ENCODE results near the gene DGUOK. TPM values are rescaled to one million over a fixed set of nuclear protein-coding genes. Genes with fewer than 3 reads are reported as not detected.

Gene DGUOK
- total and polyA plus RNA-seq, 2 experiments from 2014 or later, result 68.4 to 287 TPM

DNA sequence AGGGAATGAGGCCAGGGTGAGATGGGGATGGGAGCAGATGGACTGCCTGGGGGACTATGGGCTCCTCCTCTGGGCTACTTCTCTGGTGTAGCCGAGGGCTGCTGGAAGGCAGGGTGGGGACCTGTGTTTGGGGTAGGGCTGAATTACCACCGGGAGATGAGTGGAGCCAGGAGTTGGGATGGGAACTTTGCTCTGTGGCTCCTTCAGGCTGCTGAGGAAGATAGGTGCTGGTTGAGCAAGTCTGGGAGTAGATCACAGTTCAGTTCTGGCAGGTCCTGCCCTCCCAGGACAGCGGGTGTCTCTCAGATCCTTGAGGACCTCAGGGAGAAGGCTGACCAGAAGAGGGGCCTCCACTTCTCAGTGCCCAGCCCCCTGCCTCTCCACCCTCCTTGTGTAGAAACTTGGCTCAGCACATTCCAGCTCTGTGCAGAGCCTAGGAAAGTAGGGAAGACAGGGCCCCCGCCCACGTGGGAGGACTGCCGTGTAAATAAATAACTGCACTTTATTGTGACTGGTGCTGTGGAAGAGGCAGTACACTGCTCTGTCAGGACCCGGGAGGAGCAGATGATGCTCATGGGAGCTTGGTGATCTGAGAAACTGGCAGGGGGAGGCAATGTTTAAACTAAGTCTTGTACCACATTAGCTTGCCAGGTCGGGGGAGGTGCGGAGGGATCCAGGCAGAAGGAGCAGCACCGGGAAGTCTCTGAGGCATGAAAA, 73.4 kb downstream of the DGUOK start:
- H3K4me3 ChIP-seq, result peak overlapping the region; percentile 20; the same call in 1 of the 2 replicates
- H3K27me3 ChIP-seq (ENCODE audit: insufficient read depth), result no peaks in the 10 kb centered on the region
- Mint-ChIP-seq H3K4me3 (peak overlapping the region; percentile 20; the same call in 1 of the 3 replicates), H3K27ac (0 out of 2 replicates have a peak overlapping the region, but pooled peaks have one; percentile 14), H3K36me3 (ENCODE audit: low read depth) (no peaks in the 10 kb centered on the region; the same call in 2 of the 3 replicates), H3K27me3 (ENCODE audit: insufficient read depth, low read depth, poor library complexity) (peaks cover 21% of the 10 kb centered on the region), H3K9me3 (no peaks in the 10 kb centered on the region), H3K4me1 (peaks cover 72% of the 10 kb centered on the region)
- peaks cover 51% of the 10 kb centered on the region for H3K4me1 ChIP-seq (ENCODE audit: insufficient read depth)
- H3F3A ChIP-seq (replicated peaks; ENCODE audit: low read depth), result no peaks in the 10 kb centered on the region
- no peak overlapping the region for H2AFZ ChIP-seq
- peak overlapping the region; percentile 55 for H3K4me2 ChIP-seq
- H4K20me1 ChIP-seq (replicated peaks; ENCODE audit: insufficient read depth), result peaks cover 33% of the 10 kb centered on the region
- no peaks in the 10 kb centered on the region; the same call in 1 of the 2 replicates for H3K36me3 ChIP-seq (ENCODE audit: insufficient read depth)
- peaks cover 72% of the 10 kb centered on the region for H3K79me2 ChIP-seq (replicated peaks; ENCODE audit: insufficient read depth)
- TF ChIP-seq ZNF331 (CRISPR knock-in tag; IDR thresholded peaks at IDR 0.05; ENCODE audit: low read depth) (no peak), JUNB (IDR thresholded peaks at IDR 0.05; ENCODE audit: unreplicated experiment) (no peak), NANOG (IDR thresholded peaks at IDR 0.05; ENCODE audit: borderline replicate concordance) (no peak), EZH2 (IDR thresholded peaks at IDR 0.05; ENCODE audit: low read depth, unreplicated experiment) (no peak), POLR2AphosphoS5 (IDR thresholded peaks at IDR 0.05; ENCODE audit: low read depth) (no peak), CREB1 (CRISPR knock-in tag; IDR thresholded peaks at IDR 0.05; ENCODE audit: low read depth) (no peak), ZNF114 (CRISPR knock-in tag; IDR thresholded peaks at IDR 0.05) (no peak), EZH2phosphoT487 (IDR thresholded peaks at IDR 0.05; ENCODE audit: unreplicated experiment) (no peak), STAT1 (IDR thresholded peaks at IDR 0.05; ENCODE audit: unreplicated experiment) (no peak)
- TF ChIP-seq, protein P1, sequence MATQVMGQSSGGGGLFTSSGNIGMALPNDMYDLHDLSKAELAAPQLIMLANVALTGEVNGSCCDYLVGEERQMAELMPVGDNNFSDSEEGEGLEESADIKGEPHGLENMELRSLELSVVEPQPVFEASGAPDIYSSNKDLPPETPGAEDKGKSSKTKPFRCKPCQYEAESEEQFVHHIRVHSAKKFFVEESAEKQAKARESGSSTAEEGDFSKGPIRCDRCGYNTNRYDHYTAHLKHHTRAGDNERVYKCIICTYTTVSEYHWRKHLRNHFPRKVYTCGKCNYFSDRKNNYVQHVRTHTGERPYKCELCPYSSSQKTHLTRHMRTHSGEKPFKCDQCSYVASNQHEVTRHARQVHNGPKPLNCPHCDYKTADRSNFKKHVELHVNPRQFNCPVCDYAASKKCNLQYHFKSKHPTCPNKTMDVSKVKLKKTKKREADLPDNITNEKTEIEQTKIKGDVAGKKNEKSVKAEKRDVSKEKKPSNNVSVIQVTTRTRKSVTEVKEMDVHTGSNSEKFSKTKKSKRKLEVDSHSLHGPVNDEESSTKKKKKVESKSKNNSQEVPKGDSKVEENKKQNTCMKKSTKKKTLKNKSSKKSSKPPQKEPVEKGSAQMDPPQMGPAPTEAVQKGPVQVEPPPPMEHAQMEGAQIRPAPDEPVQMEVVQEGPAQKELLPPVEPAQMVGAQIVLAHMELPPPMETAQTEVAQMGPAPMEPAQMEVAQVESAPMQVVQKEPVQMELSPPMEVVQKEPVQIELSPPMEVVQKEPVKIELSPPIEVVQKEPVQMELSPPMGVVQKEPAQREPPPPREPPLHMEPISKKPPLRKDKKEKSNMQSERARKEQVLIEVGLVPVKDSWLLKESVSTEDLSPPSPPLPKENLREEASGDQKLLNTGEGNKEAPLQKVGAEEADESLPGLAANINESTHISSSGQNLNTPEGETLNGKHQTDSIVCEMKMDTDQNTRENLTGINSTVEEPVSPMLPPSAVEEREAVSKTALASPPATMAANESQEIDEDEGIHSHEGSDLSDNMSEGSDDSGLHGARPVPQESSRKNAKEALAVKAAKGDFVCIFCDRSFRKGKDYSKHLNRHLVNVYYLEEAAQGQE (IDR thresholded peaks at IDR 0.05; ENCODE audit: unreplicated experiment), result no peak
- TF ChIP-seq, protein P2, sequence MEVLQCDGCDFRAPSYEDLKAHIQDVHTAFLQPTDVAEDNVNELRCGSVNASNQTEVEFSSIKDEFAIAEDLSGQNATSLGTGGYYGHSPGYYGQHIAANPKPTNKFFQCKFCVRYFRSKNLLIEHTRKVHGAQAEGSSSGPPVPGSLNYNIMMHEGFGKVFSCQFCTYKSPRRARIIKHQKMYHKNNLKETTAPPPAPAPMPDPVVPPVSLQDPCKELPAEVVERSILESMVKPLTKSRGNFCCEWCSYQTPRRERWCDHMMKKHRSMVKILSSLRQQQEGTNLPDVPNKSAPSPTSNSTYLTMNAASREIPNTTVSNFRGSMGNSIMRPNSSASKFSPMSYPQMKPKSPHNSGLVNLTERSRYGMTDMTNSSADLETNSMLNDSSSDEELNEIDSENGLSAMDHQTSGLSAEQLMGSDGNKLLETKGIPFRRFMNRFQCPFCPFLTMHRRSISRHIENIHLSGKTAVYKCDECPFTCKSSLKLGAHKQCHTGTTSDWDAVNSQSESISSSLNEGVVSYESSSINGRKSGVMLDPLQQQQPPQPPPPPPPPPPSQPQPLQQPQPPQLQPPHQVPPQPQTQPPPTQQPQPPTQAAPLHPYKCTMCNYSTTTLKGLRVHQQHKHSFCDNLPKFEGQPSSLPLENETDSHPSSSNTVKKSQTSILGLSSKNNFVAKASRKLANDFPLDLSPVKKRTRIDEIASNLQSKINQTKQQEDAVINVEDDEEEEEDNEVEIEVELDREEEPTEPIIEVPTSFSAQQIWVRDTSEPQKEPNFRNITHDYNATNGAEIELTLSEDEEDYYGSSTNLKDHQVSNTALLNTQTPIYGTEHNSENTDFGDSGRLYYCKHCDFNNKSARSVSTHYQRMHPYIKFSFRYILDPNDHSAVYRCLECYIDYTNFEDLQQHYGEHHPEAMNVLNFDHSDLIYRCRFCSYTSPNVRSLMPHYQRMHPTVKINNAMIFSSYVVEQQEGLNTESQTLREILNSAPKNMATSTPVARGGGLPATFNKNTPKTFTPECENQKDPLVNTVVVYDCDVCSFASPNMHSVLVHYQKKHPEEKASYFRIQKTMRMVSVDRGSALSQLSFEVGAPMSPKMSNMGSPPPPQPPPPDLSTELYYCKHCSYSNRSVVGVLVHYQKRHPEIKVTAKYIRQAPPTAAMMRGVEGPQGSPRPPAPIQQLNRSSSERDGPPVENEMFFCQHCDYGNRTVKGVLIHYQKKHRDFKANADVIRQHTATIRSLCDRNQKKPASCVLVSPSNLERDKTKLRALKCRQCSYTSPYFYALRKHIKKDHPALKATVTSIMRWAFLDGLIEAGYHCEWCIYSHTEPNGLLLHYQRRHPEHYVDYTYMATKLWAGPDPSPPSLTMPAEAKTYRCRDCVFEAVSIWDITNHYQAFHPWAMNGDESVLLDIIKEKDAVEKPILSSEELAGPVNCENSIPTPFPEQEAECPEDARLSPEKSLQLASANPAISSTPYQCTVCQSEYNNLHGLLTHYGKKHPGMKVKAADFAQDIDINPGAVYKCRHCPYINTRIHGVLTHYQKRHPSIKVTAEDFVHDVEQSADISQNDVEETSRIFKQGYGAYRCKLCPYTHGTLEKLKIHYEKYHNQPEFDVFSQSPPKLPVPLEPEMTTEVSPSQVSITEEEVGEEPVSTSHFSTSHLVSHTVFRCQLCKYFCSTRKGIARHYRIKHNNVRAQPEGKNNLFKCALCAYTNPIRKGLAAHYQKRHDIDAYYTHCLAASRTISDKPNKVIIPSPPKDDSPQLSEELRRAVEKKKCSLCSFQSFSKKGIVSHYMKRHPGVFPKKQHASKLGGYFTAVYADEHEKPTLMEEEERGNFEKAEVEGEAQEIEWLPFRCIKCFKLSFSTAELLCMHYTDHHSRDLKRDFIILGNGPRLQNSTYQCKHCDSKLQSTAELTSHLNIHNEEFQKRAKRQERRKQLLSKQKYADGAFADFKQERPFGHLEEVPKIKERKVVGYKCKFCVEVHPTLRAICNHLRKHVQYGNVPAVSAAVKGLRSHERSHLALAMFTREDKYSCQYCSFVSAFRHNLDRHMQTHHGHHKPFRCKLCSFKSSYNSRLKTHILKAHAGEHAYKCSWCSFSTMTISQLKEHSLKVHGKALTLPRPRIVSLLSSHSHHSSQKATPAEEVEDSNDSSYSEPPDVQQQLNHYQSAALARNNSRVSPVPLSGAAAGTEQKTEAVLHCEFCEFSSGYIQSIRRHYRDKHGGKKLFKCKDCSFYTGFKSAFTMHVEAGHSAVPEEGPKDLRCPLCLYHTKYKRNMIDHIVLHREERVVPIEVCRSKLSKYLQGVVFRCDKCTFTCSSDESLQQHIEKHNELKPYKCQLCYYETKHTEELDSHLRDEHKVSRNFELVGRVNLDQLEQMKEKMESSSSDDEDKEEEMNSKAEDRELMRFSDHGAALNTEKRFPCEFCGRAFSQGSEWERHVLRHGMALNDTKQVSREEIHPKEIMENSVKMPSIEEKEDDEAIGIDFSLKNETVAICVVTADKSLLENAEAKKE (CRISPR knock-in tag; IDR thresholded peaks at IDR 0.05), result no peak
- TF ChIP-seq, protein P3, sequence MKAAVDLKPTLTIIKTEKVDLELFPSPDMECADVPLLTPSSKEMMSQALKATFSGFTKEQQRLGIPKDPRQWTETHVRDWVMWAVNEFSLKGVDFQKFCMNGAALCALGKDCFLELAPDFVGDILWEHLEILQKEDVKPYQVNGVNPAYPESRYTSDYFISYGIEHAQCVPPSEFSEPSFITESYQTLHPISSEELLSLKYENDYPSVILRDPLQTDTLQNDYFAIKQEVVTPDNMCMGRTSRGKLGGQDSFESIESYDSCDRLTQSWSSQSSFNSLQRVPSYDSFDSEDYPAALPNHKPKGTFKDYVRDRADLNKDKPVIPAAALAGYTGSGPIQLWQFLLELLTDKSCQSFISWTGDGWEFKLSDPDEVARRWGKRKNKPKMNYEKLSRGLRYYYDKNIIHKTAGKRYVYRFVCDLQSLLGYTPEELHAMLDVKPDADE (IDR thresholded peaks at IDR 0.05), result no peak
- TF ChIP-seq, protein P4, sequence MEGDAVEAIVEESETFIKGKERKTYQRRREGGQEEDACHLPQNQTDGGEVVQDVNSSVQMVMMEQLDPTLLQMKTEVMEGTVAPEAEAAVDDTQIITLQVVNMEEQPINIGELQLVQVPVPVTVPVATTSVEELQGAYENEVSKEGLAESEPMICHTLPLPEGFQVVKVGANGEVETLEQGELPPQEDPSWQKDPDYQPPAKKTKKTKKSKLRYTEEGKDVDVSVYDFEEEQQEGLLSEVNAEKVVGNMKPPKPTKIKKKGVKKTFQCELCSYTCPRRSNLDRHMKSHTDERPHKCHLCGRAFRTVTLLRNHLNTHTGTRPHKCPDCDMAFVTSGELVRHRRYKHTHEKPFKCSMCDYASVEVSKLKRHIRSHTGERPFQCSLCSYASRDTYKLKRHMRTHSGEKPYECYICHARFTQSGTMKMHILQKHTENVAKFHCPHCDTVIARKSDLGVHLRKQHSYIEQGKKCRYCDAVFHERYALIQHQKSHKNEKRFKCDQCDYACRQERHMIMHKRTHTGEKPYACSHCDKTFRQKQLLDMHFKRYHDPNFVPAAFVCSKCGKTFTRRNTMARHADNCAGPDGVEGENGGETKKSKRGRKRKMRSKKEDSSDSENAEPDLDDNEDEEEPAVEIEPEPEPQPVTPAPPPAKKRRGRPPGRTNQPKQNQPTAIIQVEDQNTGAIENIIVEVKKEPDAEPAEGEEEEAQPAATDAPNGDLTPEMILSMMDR (conservative IDR thresholded peaks at IDR 0.05; ENCODE audit: low read depth in 2 of 2), result no peak
- H3K27ac ChIP-seq (ENCODE audit: low read depth), result no peak overlapping the region
- no peaks in the 10 kb centered on the region for H3K9me2 ChIP-seq (ENCODE audit: insufficient read depth)
- DNase-seq (ENCODE audit: low spot score), result peak; percentile 32
- no peak for ATAC-seq

Data from GM23338 (cell line).